Activated CD4-positive, alpha-beta memory T cell treated with anti-CD3 and anti-CD28 coated beads, Interleukin-2, amount 10 ng/mL, durations not matched to agents 7 days and 5 days (primary cell): Measurements from ENCODE around the gene TPO. TPM values are rescaled to one million over a fixed set of nuclear protein-coding genes. Genes with fewer than 3 reads are reported as not detected.

ENCODE experiments used
- CTCF ChIA-PET: fragments of 350-600 bp; sonication (Branson Sonifier 250); formaldehyde crosslinking; loops from one replicate; lab custom pipeline; 2021; ENCODE audit warnings: antibody characterized with exemption, inconsistent platforms; lab: Charles Lee
- POLR2A ChIA-PET: fragments of 350-600 bp; sonication (Branson Sonifier 250); formaldehyde crosslinking; loops from one replicate; lab custom pipeline; 2021; ENCODE audit warnings: antibody characterized with exemption; lab: Charles Lee
- DNase-seq: peaks from one replicate; pipeline ENCODE4 v3.0.0-alpha.2; 2020
- H3K27ac Mint-ChIP-seq: one replicate; pipeline ENCODE4 v1.8.0; 2021; ENCODE audit warnings: mild to moderate bottlenecking, mixed read lengths
- H3K27me3 Mint-ChIP-seq: one replicate; pipeline ENCODE4 v1.8.0; 2021; ENCODE audit warnings: mixed read lengths
- H3K36me3 Mint-ChIP-seq: one replicate; pipeline ENCODE4 v1.8.0; 2021; ENCODE audit warnings: low read depth, mixed read lengths
- H3K4me1 Mint-ChIP-seq: one replicate; pipeline ENCODE4 v1.8.0; 2021; ENCODE audit warnings: mixed read lengths
- H3K4me3 Mint-ChIP-seq: one replicate; pipeline ENCODE4 v1.8.0; 2021; ENCODE audit warnings: mild to moderate bottlenecking, mixed read lengths
- H3K9me3 Mint-ChIP-seq: one replicate; pipeline ENCODE4 v1.8.0; 2021; ENCODE audit warnings: mixed read lengths
- total RNA-seq, 2 experiments: library from RNA; stranded (reverse); gene quantifications; one replicate each; pipeline ENCODE4 v1.2.3, GENCODE V29; 2021

TPO gene
- total RNA-seq, 2 experiments from 2014 or later: 0.73 TPM; not detected in 1

GRCh38 chr2:1521878-1522830 lies 108.9 kb downstream of the TPO start:
- ChIA-PET CTCF (no interaction called here), POLR2A (no interaction called here)
- no peak overlapping the region for H3K27ac Mint-ChIP-seq
- H3K9me3 Mint-ChIP-seq: no peaks in the 10 kb centered on the region
- no peak overlapping the region for H3K4me3 Mint-ChIP-seq
- H3K27me3 Mint-ChIP-seq: no peaks in the 10 kb centered on the region
- H3K4me1 Mint-ChIP-seq: peaks cover 19% of the 10 kb centered on the region
- H3K36me3 Mint-ChIP-seq: no peaks in the 10 kb centered on the region
- DNase-seq: no peak

- no peak for DNase-seq
- Mint-ChIP-seq H3K27ac (no peak overlapping the region), H3K36me3 (no peaks in the 10 kb centered on the region), H3K27me3 (no peaks in the 10 kb centered on the region), H3K9me3 (no peaks in the 10 kb centered on the region), H3K4me1 (no peaks in the 10 kb centered on the region), H3K4me3 (no peak overlapping the region)
- POLR2A ChIA-PET: no interaction called here
- CTCF ChIA-PET: no interaction called here
Observed at GRCh38 chr2:1527153-1527992, 114.1 kb downstream of the TPO start.

- Mint-ChIP-seq H3K36me3 (no peaks in the 10 kb centered on the region), H3K4me1 (no peaks in the 10 kb centered on the region), H3K27me3 (no peaks in the 10 kb centered on the region), H3K27ac (no peak overlapping the region), H3K4me3 (no peak overlapping the region), H3K9me3 (no peaks in the 10 kb centered on the region)
- POLR2A ChIA-PET: no interaction called here
- no peak for DNase-seq
- CTCF ChIA-PET: no interaction called here
Observed at GRCh38 chr2:1528273-1529064, 115.2 kb downstream of the TPO start.

GRCh38 chr2:1538663-1539062 lies 125.4 kb downstream of the TPO start:
- ChIA-PET CTCF (no interaction called here), POLR2A (no interaction called here)
- H3K36me3 Mint-ChIP-seq: no peaks in the 10 kb centered on the region
- peak; percentile 29 for DNase-seq
- no peaks in the 10 kb centered on the region for H3K9me3 Mint-ChIP-seq
- no peak overlapping the region for H3K27ac Mint-ChIP-seq
- H3K4me1 Mint-ChIP-seq: no peaks in the 10 kb centered on the region
- H3K4me3 Mint-ChIP-seq: no peak overlapping the region
- no peaks in the 10 kb centered on the region for H3K27me3 Mint-ChIP-seq

GRCh38 chr2:1539441-1539840 lies 126.2 kb downstream of the TPO start:
- Mint-ChIP-seq H3K9me3 (no peaks in the 10 kb centered on the region), H3K27ac (no peak overlapping the region), H3K27me3 (no peaks in the 10 kb centered on the region), H3K4me1 (no peaks in the 10 kb centered on the region), H3K36me3 (no peaks in the 10 kb centered on the region), H3K4me3 (no peak overlapping the region)
- POLR2A ChIA-PET: no interaction called here
- CTCF ChIA-PET: interaction anchor here (1.0 kb wide), 2 partner anchors 21 to 774 kb away, joined by 3 read pairs; no protein-coding TSS in a partner anchor
- no peak for DNase-seq

GRCh38 chr2:1539973-1540372 lies 126.7 kb downstream of the TPO start:
- no peaks in the 10 kb centered on the region for H3K9me3 Mint-ChIP-seq
- POLR2A ChIA-PET: no interaction called here
- no peaks in the 10 kb centered on the region for H3K36me3 Mint-ChIP-seq
- DNase-seq: no peak
- H3K4me3 Mint-ChIP-seq: no peak overlapping the region
- no peaks in the 10 kb centered on the region for H3K27me3 Mint-ChIP-seq
- no peaks in the 10 kb centered on the region for H3K4me1 Mint-ChIP-seq
- CTCF ChIA-PET: interaction anchor here (1.0 kb wide), 2 partner anchors 21 to 775 kb away, joined by 3 read pairs; no protein-coding TSS in a partner anchor
- no peak overlapping the region for H3K27ac Mint-ChIP-seq

- POLR2A ChIA-PET: no interaction called here
- CTCF ChIA-PET: interaction anchor here (1.0 kb wide), 1 partner anchor 825 kb away, joined by 3 read pairs; no protein-coding TSS in a partner anchor
- Mint-ChIP-seq H3K9me3 (no peaks in the 10 kb centered on the region), H3K27ac (no peak overlapping the region), H3K27me3 (no peaks in the 10 kb centered on the region), H3K4me3 (no peak overlapping the region), H3K4me1 (no peaks in the 10 kb centered on the region), H3K36me3 (no peaks in the 10 kb centered on the region)
- DNase-seq: no peak
Observed at GRCh38 chr2:1540481-1540880, 127.2 kb downstream of the TPO start.

- POLR2A ChIA-PET: no interaction called here
- Mint-ChIP-seq H3K4me3 (no peak overlapping the region), H3K9me3 (no peaks in the 10 kb centered on the region), H3K36me3 (no peaks in the 10 kb centered on the region), H3K27ac (no peak overlapping the region), H3K4me1 (peaks cover 3% of the 10 kb centered on the region), H3K27me3 (no peaks in the 10 kb centered on the region)
- CTCF ChIA-PET: interaction anchor here (1.0 kb wide), 1 partner anchor 826 kb away, joined by 3 read pairs; no protein-coding TSS in a partner anchor
- DNase-seq: no peak
Observed at GRCh38 chr2:1541040-1541439, 127.8 kb downstream of the TPO start.

- Mint-ChIP-seq H3K27ac (no peak overlapping the region), H3K4me3 (no peak overlapping the region), H3K36me3 (no peaks in the 10 kb centered on the region), H3K4me1 (peaks cover 7% of the 10 kb centered on the region), H3K9me3 (no peaks in the 10 kb centered on the region), H3K27me3 (no peaks in the 10 kb centered on the region)
- ChIA-PET CTCF (interaction anchor here (1.0 kb wide), 1 partner anchor 827 kb away, joined by 3 read pairs; no protein-coding TSS in a partner anchor), POLR2A (no interaction called here)
- no peak for DNase-seq
Observed at GRCh38 chr2:1541819-1542475, 128.7 kb downstream of the TPO start.

GRCh38 chr2:1542971-1543370 lies 129.7 kb downstream of the TPO start:
- no peak overlapping the region for H3K4me3 Mint-ChIP-seq
- no peaks in the 10 kb centered on the region for H3K36me3 Mint-ChIP-seq
- H3K9me3 Mint-ChIP-seq: no peaks in the 10 kb centered on the region
- H3K27me3 Mint-ChIP-seq: no peaks in the 10 kb centered on the region
- no peak overlapping the region for H3K27ac Mint-ChIP-seq
- ChIA-PET POLR2A (no interaction called here), CTCF (no interaction called here)
- no peak for DNase-seq
- peaks cover 8% of the 10 kb centered on the region for H3K4me1 Mint-ChIP-seq

- ChIA-PET CTCF (no interaction called here), POLR2A (no interaction called here)
Observed at GRCh38 chr2:1543776-1544477, 130.7 kb downstream of the TPO start.

More at GRCh38 chr2:1543776-1544477, 130.7 kb downstream of the TPO start:
- DNase-seq: no peak
- H3K9me3 Mint-ChIP-seq: no peaks in the 10 kb centered on the region
- H3K27ac Mint-ChIP-seq: no peak overlapping the region
- peaks cover 9% of the 10 kb centered on the region for H3K4me1 Mint-ChIP-seq
- no peaks in the 10 kb centered on the region for H3K36me3 Mint-ChIP-seq
- H3K27me3 Mint-ChIP-seq: no peaks in the 10 kb centered on the region
- H3K4me3 Mint-ChIP-seq: no peak overlapping the region
